GM23248 (cell line): ENCODE data around the gene DACH1.

Source experiments
- EZH2 ChIP-seq: fragments of 200-600 bp; sonication (generic); IDR thresholded peaks from 2 replicates; pipeline ENCODE4 v1.6.1; 2018; ENCODE audit warnings: antibody characterized with exemption, mild to moderate bottlenecking; ENCODE audit not compliant: insufficient read depth, poor library complexity, severe bottlenecking
- EZH2phosphoT487 ChIP-seq: fragments of 200-600 bp; sonication (generic); IDR thresholded peaks from 2 replicates; pipeline ENCODE4 v1.6.1; 2018; ENCODE audit warnings: antibody characterized with exemption, moderate library complexity, mild to moderate bottlenecking, low read depth; ENCODE audit not compliant: insufficient read depth

DNA sequence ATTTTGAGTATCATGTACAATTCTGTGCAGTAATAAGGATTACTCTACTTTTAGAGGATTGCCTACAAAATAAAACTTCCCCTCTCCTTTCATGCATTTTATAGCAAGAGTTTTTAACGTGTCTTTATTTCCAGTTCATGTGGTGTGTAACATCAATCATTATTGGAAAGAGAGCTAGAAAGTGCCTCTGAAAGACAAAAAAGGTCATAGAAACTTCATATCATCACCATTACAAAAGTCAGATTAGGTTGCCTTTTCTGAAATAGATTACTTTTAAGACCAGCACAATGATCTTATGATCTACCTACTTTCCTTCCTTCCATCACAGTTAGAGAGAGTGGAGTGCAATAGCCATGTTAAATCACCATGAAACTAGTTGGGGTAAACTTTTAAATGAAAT, 12.6 kb downstream of the DACH1 start:
- TF ChIP-seq EZH2phosphoT487 (no peak), EZH2 (no peak)
